Osteocyte (in vitro differentiated cells): ENCODE results near the gene MAP3K15. TPM values are rescaled to one million over a fixed set of nuclear protein-coding genes. Genes with fewer than 3 reads are reported as not detected.
"Not testable (repeated sequence)": the region's sequence is repeated elsewhere in the genome, so short reads cannot be mapped to it uniquely, and the experiment has no call there.

ENCODE experiments used
- DNase-seq: peaks from one replicate; pipeline ENCODE4 v3.0.0; 2021; ENCODE audit warnings: mixed read lengths; ENCODE audit not compliant: unreplicated experiment; ENCODE audit errors: extremely low spot score
- H3K27ac Mint-ChIP-seq: one replicate; pipeline ENCODE4 v1.8.0; 2021; ENCODE audit warnings: mild to moderate bottlenecking, mixed read lengths; ENCODE audit not compliant: unreplicated experiment
- H3K27me3 Mint-ChIP-seq: one replicate; pipeline ENCODE4 v1.8.0; 2021; ENCODE audit warnings: mixed read lengths; ENCODE audit not compliant: unreplicated experiment
- H3K36me3 Mint-ChIP-seq: one replicate; pipeline ENCODE4 v1.8.0; 2021; ENCODE audit warnings: mixed read lengths; ENCODE audit not compliant: unreplicated experiment
- H3K4me1 Mint-ChIP-seq: one replicate; pipeline ENCODE4 v1.8.0; 2021; ENCODE audit warnings: mixed read lengths; ENCODE audit not compliant: unreplicated experiment
- H3K4me3 Mint-ChIP-seq: one replicate; pipeline ENCODE4 v1.8.0; 2021; ENCODE audit warnings: mild to moderate bottlenecking, moderate library complexity, mixed read lengths; ENCODE audit not compliant: unreplicated experiment
- H3K9me3 Mint-ChIP-seq: one replicate; pipeline ENCODE4 v1.8.0; 2021; ENCODE audit warnings: mixed read lengths; ENCODE audit not compliant: unreplicated experiment
- total RNA-seq: library from RNA; stranded (reverse); gene quantifications from 2 replicates; pipeline ENCODE4 v1.2.1, GENCODE V29; 2021
- TF ChIP-seq, protein P1 (sequence below): fragments of 200-600 bp; sonication (generic); IDR thresholded peaks from 2 replicates; pipeline ENCODE4 v1.5.0; 2021; ENCODE audit warnings: antibody characterized with exemption, mild to moderate bottlenecking, moderate library complexity

Gene MAP3K15
- total RNA-seq, 1 donor from 2014 or later, result not detected

DNA sequence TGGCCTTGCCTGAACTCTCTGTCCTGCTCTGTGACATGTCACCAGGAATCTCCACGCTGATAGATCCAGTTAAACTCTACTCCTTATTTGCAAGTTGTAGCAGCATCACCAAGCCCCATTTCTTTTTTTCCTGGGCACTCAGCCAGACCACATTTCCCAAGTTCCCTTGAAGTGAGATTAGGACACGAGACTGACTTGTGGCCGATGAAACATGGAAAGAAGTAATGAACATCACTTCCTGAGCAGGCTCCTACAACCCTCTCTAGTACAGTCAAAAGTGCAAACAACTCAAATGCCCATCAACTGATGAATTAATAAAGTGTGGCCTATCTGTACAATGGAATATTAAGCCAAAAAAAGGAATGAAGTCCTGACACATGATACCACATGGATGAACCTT lies 74.6 kb downstream of the MAP3K15 start:
- no peaks in the 10 kb centered on the region for H3K36me3 Mint-ChIP-seq
- peaks cover 15% of the 10 kb centered on the region for H3K9me3 Mint-ChIP-seq
- no peaks in the 10 kb centered on the region for H3K4me1 Mint-ChIP-seq
- H3K27me3 Mint-ChIP-seq, result no peaks in the 10 kb centered on the region
- H3K4me3 Mint-ChIP-seq, result no peak overlapping the region
- DNase-seq, result no peak
- TF ChIP-seq, protein P1, sequence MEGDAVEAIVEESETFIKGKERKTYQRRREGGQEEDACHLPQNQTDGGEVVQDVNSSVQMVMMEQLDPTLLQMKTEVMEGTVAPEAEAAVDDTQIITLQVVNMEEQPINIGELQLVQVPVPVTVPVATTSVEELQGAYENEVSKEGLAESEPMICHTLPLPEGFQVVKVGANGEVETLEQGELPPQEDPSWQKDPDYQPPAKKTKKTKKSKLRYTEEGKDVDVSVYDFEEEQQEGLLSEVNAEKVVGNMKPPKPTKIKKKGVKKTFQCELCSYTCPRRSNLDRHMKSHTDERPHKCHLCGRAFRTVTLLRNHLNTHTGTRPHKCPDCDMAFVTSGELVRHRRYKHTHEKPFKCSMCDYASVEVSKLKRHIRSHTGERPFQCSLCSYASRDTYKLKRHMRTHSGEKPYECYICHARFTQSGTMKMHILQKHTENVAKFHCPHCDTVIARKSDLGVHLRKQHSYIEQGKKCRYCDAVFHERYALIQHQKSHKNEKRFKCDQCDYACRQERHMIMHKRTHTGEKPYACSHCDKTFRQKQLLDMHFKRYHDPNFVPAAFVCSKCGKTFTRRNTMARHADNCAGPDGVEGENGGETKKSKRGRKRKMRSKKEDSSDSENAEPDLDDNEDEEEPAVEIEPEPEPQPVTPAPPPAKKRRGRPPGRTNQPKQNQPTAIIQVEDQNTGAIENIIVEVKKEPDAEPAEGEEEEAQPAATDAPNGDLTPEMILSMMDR, result no peak
- no peak overlapping the region for H3K27ac Mint-ChIP-seq

DNA sequence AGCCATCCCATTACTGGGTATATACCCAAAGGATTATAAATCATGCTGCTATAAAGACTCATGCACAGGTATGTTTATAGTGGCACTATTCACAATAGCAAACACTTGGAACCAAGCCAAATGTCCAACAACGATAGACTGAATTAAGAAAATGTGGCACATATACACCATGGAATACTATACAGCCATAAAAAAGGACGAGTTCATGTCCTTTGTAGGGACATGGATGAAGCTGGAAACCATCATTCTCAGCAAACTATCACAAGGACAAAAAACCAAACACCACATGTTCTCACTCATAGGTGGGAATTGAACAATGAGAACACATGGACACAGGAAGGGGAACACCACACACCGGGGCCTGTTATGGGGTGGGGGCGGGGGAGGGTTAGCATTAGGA lies 92.6 kb downstream of the MAP3K15 start:
- not testable (repeated sequence) for DNase-seq, H3K36me3 Mint-ChIP-seq, H3K4me3 Mint-ChIP-seq, H3K4me1 Mint-ChIP-seq, H3K27me3 Mint-ChIP-seq, H3K27ac Mint-ChIP-seq
- peaks cover 12% of the 10 kb centered on the region for H3K9me3 Mint-ChIP-seq

DNA sequence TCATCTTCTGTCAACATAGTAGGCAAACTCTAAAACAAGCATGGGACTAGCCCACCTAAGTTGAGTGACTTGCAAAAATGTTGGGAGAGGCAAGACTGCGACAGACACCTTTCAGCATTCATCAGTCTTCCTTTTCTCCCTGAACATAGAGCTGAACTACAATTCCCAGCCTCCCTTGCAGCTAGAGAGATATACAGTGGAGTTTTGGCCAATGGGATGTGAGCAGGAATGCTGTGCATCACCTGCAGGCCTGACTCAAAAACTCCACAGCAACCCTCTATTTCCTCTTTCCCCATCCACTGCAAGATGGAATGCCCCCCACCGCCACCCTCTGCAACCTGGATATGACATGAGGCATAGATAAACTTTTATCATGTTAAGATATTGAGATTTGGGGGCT lies 105.0 kb downstream of the MAP3K15 start:
- H3K27ac Mint-ChIP-seq, result no peak overlapping the region

DNA sequence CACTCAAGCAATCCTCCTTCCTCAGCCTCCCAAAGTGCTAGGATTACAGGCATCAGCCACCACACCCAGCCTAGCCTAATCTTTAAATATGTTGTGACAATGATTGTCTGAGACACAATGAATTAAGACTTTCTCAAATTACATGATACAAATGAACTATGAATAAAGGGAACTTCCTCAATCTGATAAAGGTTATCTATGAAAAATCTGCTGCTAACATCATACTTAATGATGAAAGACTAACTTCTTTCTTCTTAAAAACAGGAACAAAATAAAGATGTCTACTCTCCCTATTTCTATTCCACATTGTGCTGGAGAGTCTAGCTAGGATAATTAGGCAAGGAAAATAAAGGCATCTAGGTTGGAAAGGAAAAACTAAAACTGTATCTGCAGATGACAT lies 111.6 kb downstream of the MAP3K15 start:
- H3K4me3 Mint-ChIP-seq, result no peak overlapping the region
- H3K9me3 Mint-ChIP-seq, result peaks cover 6% of the 10 kb centered on the region
- H3K36me3 Mint-ChIP-seq, result no peaks in the 10 kb centered on the region
- peaks cover 4% of the 10 kb centered on the region for H3K27me3 Mint-ChIP-seq
- DNase-seq, result no peak
- H3K27ac Mint-ChIP-seq, result no peak overlapping the region
- TF ChIP-seq, protein P1, result no peak
- H3K4me1 Mint-ChIP-seq, result no peaks in the 10 kb centered on the region

More for the DNA sequence above, 105.0 kb downstream of the MAP3K15 start:
- no peak for DNase-seq
- Mint-ChIP-seq H3K27me3 (peaks cover 5% of the 10 kb centered on the region), H3K9me3 (peaks cover 24% of the 10 kb centered on the region), H3K36me3 (no peaks in the 10 kb centered on the region), H3K4me1 (no peaks in the 10 kb centered on the region), H3K4me3 (no peak overlapping the region)
- TF ChIP-seq, protein P1, result no peak

DNA sequence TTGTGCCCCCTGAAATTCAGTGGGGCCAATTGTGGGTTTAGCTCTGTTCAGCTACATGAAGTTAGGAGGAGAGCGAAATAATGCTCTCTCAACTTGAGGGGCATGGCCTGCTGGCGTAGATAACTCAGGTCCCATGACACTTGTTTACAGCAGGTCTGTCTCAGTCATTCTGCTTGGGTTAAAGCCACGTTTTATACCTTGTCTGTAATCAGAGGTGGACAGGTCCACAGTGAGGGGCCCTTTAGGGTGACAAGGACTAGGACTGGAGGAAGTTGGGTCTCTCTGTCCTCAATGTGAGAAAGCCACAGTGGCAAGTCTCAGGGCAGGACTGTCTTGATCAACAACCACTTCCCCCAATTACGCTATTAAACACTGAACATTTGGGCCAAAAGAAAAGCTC lies 122.6 kb downstream of the MAP3K15 start:
- Mint-ChIP-seq H3K4me3 (no peak overlapping the region), H3K27ac (no peak overlapping the region), H3K27me3 (no peaks in the 10 kb centered on the region), H3K9me3 (peaks cover 8% of the 10 kb centered on the region), H3K36me3 (no peaks in the 10 kb centered on the region), H3K4me1 (no peaks in the 10 kb centered on the region)
- TF ChIP-seq, protein P1, result no peak
- DNase-seq, result no peak

DNA sequence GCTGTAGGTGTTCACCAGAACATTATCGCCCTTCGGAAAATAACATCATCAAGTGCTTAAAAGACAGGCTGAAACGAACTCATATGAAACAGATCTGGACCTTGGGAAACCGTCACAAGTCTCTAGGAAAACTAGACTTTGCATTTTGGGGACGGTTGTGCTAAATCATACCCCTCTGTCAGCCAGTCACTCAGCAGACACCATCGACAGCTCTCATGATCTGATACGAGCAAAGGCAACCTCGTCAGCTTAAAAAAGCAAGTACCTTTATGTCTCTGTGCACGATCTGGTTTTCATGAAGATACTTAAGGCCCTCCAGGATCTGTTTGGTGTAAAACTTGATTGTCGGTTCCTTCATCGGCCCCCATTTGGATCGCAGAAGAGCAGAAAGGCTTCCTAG lies 123.2 kb downstream of the MAP3K15 start:
- Mint-ChIP-seq H3K27ac (no peak overlapping the region), H3K27me3 (no peaks in the 10 kb centered on the region), H3K36me3 (no peaks in the 10 kb centered on the region), H3K9me3 (peaks cover 8% of the 10 kb centered on the region), H3K4me3 (no peak overlapping the region), H3K4me1 (no peaks in the 10 kb centered on the region)
- TF ChIP-seq, protein P1, result no peak
- DNase-seq, result no peak
